Skeletal muscle satellite cell (primary cell): Measurements from ENCODE around the gene OR52W1.

Experiments
- H3K27me3 ChIP-seq: 2 replicates; pipeline ENCODE4 v1.7.0; 2013; ENCODE audit warnings: low read length; ENCODE audit not compliant: control insufficient read depth, insufficient read depth
- H3K36me3 ChIP-seq: 2 replicates; pipeline ENCODE4 v1.7.0; 2013; ENCODE audit warnings: mild to moderate bottlenecking, control low read depth, low read length; ENCODE audit not compliant: insufficient read depth
- H3K4me1 ChIP-seq: 2 replicates; pipeline ENCODE4 v1.7.0; 2013; ENCODE audit warnings: low read length; ENCODE audit not compliant: control insufficient read depth, insufficient read depth
- H3K4me2 ChIP-seq: 2 replicates; pipeline ENCODE4 v1.7.0; 2013; ENCODE audit warnings: mild to moderate bottlenecking, low read length
- H3K4me3 ChIP-seq: 2 replicates; pipeline ENCODE4 v1.7.0; 2013; ENCODE audit warnings: low read length
- H3K9ac ChIP-seq: 2 replicates; pipeline ENCODE4 v1.7.0; 2013; ENCODE audit warnings: mild to moderate bottlenecking, low read depth, low read length, moderate library complexity
- H3K9me3 ChIP-seq: replicated peaks from 2 replicates; pipeline ENCODE4 v1.7.0; 2013; ENCODE audit warnings: mild to moderate bottlenecking, control low read depth, low read length

OR52W1 gene

GRCh38 chr11:6201481-6201880 is 2.5 kb downstream of the OR52W1 start:
- Histone ChIP-seq H3K9me3 (no peaks in the 10 kb centered on the region), H3K4me1 (no peaks in the 10 kb centered on the region), H3K36me3 (peaks cover 12% of the 10 kb centered on the region), H3K4me3 (no peak overlapping the region), H3K27me3 (no peaks in the 10 kb centered on the region), H3K4me2 (no peak overlapping the region), H3K9ac (no peak overlapping the region)

GRCh38 chr11:6202041-6202440 is 3.0 kb downstream of the OR52W1 start:
- Histone ChIP-seq H3K9me3 (no peaks in the 10 kb centered on the region), H3K4me3 (no peak overlapping the region), H3K27me3 (no peaks in the 10 kb centered on the region), H3K36me3 (peaks cover 14% of the 10 kb centered on the region), H3K9ac (no peak overlapping the region), H3K4me2 (no peak overlapping the region), H3K4me1 (no peaks in the 10 kb centered on the region)

GRCh38 chr11:6203327-6203726 is 4.3 kb downstream of the OR52W1 start:
- Histone ChIP-seq H3K4me1 (no peaks in the 10 kb centered on the region), H3K4me3 (no peak overlapping the region), H3K36me3 (peaks cover 18% of the 10 kb centered on the region), H3K9me3 (no peaks in the 10 kb centered on the region), H3K27me3 (no peaks in the 10 kb centered on the region), H3K9ac (no peak overlapping the region), H3K4me2 (no peak overlapping the region)

GRCh38 chr11:6204706-6205105 is 5.7 kb downstream of the OR52W1 start:
- Histone ChIP-seq H3K36me3 (peaks cover 18% of the 10 kb centered on the region), H3K4me1 (no peaks in the 10 kb centered on the region), H3K4me3 (no peak overlapping the region), H3K27me3 (no peaks in the 10 kb centered on the region), H3K9me3 (no peaks in the 10 kb centered on the region), H3K9ac (no peak overlapping the region), H3K4me2 (no peak overlapping the region)

- no peaks in the 10 kb centered on the region for H3K27me3 ChIP-seq
- H3K4me2 ChIP-seq, result no peak within 1 kb of the TSS
- no peaks in the 10 kb centered on the region for H3K4me1 ChIP-seq
- no peaks in the 10 kb centered on the region for H3K9me3 ChIP-seq
- peaks cover 22% of the 10 kb centered on the region for H3K36me3 ChIP-seq
- no peak within 1 kb of the TSS for H3K4me3 ChIP-seq
- no peak within 1 kb of the TSS for H3K9ac ChIP-seq
Observed at GRCh38 chr11:6205366-6205765, 6.3 kb downstream of the OR52W1 start, which contains the start of gene C11orf42. Gene C11orf42 (plus strand): TSS chr11:6205557. CDS start chr11:6205616, 59 bp downstream.

- Histone ChIP-seq H3K9ac (no peak overlapping the region), H3K4me3 (no peak overlapping the region), H3K4me2 (no peak overlapping the region), H3K9me3 (no peaks in the 10 kb centered on the region), H3K27me3 (no peaks in the 10 kb centered on the region), H3K36me3 (peaks cover 30% of the 10 kb centered on the region), H3K4me1 (no peaks in the 10 kb centered on the region)
Observed at GRCh38 chr11:6206456-6207180, 7.6 kb downstream of the OR52W1 start.

GRCh38 chr11:6209801-6210200 is 10.8 kb downstream of the OR52W1 start:
- no peaks in the 10 kb centered on the region for H3K27me3 ChIP-seq
- no peak overlapping the region for H3K9ac ChIP-seq
- no peak overlapping the region for H3K4me3 ChIP-seq
- no peaks in the 10 kb centered on the region for H3K9me3 ChIP-seq
- no peak overlapping the region for H3K4me2 ChIP-seq
- H3K4me1 ChIP-seq, result no peaks in the 10 kb centered on the region
- peaks cover 43% of the 10 kb centered on the region for H3K36me3 ChIP-seq

- no peak overlapping the region for H3K9ac ChIP-seq
- H3K9me3 ChIP-seq, result no peaks in the 10 kb centered on the region
- H3K4me2 ChIP-seq, result no peak overlapping the region
- no peaks in the 10 kb centered on the region for H3K4me1 ChIP-seq
- H3K36me3 ChIP-seq, result peaks cover 42% of the 10 kb centered on the region
- no peaks in the 10 kb centered on the region for H3K27me3 ChIP-seq
- no peak overlapping the region for H3K4me3 ChIP-seq
Observed at GRCh38 chr11:6210274-6210955, 11.4 kb downstream of the OR52W1 start.

GRCh38 chr11:6214530-6214929 is 15.5 kb downstream of the OR52W1 start:
- Histone ChIP-seq H3K9ac (no peak overlapping the region), H3K36me3 (peaks cover 47% of the 10 kb centered on the region), H3K27me3 (no peaks in the 10 kb centered on the region), H3K4me3 (no peak overlapping the region), H3K4me1 (peaks cover 6% of the 10 kb centered on the region), H3K9me3 (no peaks in the 10 kb centered on the region), H3K4me2 (no peak overlapping the region)

- H3K36me3 ChIP-seq, result peaks cover 41% of the 10 kb centered on the region
- H3K27me3 ChIP-seq, result no peaks in the 10 kb centered on the region
- H3K9ac ChIP-seq, result no peak overlapping the region
- no peak overlapping the region for H3K4me2 ChIP-seq
- no peak overlapping the region for H3K4me3 ChIP-seq
- peaks cover 10% of the 10 kb centered on the region for H3K4me1 ChIP-seq
- H3K9me3 ChIP-seq, result no peaks in the 10 kb centered on the region
Observed at GRCh38 chr11:6216501-6216900, 17.5 kb downstream of the OR52W1 start.

- no peak overlapping the region for H3K9ac ChIP-seq
- no peaks in the 10 kb centered on the region for H3K27me3 ChIP-seq
- no peaks in the 10 kb centered on the region for H3K9me3 ChIP-seq
- H3K4me3 ChIP-seq, result no peak overlapping the region
- H3K36me3 ChIP-seq, result peaks cover 49% of the 10 kb centered on the region
- H3K4me2 ChIP-seq, result no peak overlapping the region
- peaks cover 10% of the 10 kb centered on the region for H3K4me1 ChIP-seq
Observed at GRCh38 chr11:6217722-6218121, 18.7 kb downstream of the OR52W1 start.

- Histone ChIP-seq H3K27me3 (no peaks in the 10 kb centered on the region), H3K4me2 (peak overlapping the region; percentile 52), H3K9ac (no peak overlapping the region), H3K36me3 (peaks cover 59% of the 10 kb centered on the region), H3K9me3 (no peaks in the 10 kb centered on the region), H3K4me3 (no peak overlapping the region), H3K4me1 (peaks cover 10% of the 10 kb centered on the region)
Observed at GRCh38 chr11:6219359-6219758, 20.3 kb downstream of the OR52W1 start.
